ENCODE results near the gene ANO2.
A peak's percentile ranks its signal among the peaks of the same experiment; 100 is the strongest.

The ANO2 gene
- 0 reads per million in 2 experiments for total RNA-seq

GRCh38 chr12:5945071-5946008, at the start of gene ANO2:
ANO2 (minus strand) TSS chr12:5945259; CDS start chr12:5945217, 42 bp downstream.
- DNase-seq (ENCODE audit: low read depth), result no peak

GRCh38 chr12:5989621-5990020, 44.6 kb upstream of the ANO2 start:
- no peak for DNase-seq (ENCODE audit: low read depth)

DNA sequence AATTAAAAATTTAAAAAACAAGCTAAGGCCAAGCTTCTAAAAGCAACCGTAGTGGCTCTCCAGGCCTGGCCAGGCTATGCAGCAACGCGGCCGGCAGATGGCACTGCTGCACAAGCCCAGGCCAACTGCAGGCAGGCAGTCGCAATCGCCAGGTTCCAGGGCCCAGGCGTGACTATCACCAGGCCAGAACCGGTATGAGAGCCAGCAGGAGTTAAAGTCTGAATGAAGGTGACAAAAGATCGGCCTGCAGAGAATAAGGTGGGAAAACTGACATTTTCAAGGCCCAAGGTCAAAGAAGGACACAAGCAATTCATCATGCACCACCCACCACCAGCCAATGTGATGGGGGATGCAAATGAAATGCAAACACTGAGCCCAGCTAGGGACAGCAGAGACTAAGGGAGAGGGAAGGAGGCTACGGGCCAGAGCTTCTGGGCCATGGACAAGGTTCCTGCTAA, 43.6 kb upstream of the ANO2 start:
- peak; percentile 47 for DNase-seq (ENCODE audit: low read depth)

DNA sequence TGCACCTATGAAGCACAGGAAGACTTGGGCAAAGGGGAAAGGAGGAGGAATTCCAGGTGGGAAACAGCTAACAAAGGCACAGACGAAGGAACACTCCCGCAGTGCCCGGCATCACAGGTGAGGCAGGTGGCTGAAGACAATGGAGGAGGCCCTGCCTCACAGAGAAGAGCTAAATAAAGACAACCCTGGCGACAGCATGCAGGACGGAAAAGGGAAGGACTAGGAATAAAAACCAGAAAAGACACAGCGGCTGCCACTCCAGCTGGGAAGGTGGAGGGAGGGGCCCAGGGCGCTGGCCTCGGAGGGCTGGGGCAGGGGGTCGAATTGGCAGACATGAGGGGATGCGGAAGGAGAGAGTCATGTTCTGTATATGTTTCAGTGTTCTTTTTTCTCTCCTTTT, 43.0 kb upstream of the ANO2 start:
- no peak for DNase-seq (ENCODE audit: low read depth)

DNA sequence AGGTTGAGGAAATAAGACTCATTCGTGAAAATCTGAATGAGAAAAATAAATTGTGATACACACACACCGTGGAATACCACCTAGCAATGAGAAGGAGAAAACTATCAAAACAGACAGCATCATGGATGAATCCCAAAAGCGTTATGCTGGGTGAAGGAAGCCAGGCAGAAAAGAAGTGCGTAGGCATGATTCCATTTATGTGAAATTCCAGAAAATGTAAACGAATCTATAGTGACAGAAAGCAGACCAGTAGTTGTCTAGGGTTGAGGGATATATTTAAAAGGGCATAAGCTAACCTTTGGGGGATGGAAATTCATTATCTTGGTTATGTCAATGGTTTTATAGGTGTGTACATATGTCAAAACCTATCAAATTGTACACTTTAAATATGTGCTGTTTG, 42.5 kb upstream of the ANO2 start:
- no peak for DNase-seq (ENCODE audit: low read depth)

DNA sequence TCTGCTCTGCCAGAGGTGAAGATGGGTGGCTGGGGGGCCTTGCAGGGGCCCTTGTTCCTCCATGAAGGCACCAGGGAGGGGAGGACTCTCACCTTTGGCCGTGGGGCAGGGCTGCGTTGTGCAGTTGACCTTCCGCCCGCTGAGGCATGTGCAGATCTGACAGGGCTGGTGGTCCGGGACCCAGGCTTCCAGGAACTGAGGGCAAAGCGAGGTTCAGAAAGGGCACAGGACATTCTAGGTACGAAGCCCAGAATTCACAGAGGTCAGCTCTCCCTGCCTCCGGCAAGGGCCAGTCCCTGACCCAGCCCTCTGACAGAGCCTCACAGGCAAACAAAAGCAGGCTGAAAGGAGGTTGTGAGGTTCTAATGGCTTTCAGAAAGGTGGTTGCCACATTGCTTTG, 40.4 kb upstream of the ANO2 start:
- no peak for DNase-seq (ENCODE audit: low read depth)

DNA sequence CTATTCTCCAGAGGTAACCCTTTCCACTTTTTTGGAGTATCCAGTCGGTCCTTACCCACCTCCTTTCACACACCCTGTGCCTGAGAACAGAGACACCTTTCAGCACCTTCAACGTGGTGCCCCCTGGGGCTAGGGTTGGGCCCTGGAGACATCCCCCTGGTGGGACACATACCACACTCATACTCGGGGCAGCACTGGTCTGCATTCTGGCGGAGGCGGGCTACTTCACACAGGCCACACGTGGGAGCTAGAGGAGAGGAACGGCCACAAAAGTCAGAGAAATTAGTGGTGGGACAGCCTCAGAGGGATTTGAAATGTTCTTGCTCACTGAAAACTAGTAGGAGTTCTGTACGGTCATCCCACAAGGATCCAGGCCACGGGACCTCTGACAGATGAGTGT, 39.8 kb upstream of the ANO2 start:
- no peak for DNase-seq (ENCODE audit: low read depth)

GRCh38 chr12:5982106-5982505, 37.0 kb upstream of the ANO2 start:
- no peak for DNase-seq (ENCODE audit: low read depth)

GRCh38 chr12:5977556-5977955, 32.5 kb upstream of the ANO2 start:
- DNase-seq (ENCODE audit: low read depth), result no peak

DNA sequence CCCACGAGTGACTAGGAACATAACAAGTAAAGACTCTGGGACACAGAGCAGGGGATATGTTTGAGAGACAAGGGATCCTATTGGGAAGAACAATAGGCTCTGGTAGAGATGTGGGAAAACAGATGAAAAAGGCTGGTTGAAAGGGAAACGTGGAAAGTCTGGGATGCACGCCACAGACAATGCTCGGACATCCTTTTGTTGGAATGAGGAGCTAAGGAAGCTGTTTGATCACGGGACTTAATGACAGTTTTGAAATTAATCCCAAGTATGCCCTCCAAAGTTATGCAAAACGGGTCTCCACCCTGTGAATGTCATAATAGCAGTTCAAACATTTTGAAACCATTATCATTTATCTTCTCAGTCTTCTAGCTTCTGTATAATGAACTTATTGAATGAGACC, 31.7 kb upstream of the ANO2 start:
- no peak for DNase-seq (ENCODE audit: low read depth)

GRCh38 chr12:5976196-5976595, 31.1 kb upstream of the ANO2 start:
- no peak for DNase-seq (ENCODE audit: low read depth)

- DNase-seq (ENCODE audit: low read depth), result no peak
Observed at GRCh38 chr12:5973461-5974115, 28.5 kb upstream of the ANO2 start.

DNA sequence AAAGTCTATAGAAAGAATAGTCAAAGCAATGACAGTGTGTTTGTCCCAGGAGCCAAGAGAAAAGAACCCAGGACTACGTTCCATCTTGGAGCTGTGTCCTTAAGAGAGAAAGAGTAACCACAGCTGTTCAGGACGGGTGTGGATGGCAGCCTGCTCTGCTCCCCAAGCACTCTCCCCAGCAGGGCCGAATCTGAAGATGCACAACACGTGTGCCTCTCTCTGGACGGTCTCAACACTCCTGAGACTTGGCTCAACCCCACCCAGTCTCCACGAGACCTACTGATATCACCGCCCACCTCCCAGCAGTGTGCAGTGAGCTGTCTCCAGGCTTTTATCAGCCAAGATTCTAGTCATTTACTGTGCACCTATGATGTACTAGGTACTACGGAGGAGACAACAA, 27.3 kb upstream of the ANO2 start:
- no peak for DNase-seq (ENCODE audit: low read depth)

GRCh38 chr12:5971194-5971850, 26.3 kb upstream of the ANO2 start:
- no peak for DNase-seq (ENCODE audit: low read depth)

DNA sequence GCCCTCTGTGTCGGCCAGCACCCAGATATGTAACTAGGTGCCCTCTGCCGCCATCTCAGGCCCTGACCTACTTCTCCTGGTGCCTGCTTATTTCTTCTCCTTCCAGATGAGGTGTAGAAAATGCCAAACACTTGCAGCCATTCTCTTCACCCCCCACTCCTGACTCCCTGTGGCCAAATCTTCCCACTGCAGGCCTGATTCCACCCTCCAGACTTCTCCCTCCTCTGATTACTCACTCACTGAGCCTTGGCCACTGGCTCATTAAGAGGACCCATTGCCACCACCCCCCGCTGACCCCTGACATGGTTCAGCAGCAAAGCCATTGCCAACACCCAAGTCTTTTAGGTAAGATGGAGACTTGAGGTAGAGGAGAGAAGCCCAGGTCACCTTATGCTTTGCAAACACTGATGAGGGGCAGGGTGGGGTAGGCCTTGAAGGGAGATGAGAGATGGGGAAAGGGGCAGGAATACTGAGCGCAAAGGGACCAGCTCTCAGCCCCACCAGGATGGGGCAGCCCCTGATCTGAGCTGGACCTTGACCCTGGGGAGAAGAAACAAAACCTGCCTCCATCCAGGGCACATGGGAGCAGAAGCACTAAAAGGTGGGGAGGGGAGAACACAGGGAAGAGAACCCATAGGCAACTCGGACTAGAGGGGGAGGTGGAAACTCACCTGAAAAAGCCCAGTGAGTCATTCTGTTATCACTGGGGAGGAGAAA, 25.1 kb upstream of the ANO2 start:
- DNase-seq (ENCODE audit: low read depth), result no peak

GRCh38 chr12:5969156-5969973, 24.3 kb upstream of the ANO2 start:
- no peak for DNase-seq (ENCODE audit: low read depth)

DNA sequence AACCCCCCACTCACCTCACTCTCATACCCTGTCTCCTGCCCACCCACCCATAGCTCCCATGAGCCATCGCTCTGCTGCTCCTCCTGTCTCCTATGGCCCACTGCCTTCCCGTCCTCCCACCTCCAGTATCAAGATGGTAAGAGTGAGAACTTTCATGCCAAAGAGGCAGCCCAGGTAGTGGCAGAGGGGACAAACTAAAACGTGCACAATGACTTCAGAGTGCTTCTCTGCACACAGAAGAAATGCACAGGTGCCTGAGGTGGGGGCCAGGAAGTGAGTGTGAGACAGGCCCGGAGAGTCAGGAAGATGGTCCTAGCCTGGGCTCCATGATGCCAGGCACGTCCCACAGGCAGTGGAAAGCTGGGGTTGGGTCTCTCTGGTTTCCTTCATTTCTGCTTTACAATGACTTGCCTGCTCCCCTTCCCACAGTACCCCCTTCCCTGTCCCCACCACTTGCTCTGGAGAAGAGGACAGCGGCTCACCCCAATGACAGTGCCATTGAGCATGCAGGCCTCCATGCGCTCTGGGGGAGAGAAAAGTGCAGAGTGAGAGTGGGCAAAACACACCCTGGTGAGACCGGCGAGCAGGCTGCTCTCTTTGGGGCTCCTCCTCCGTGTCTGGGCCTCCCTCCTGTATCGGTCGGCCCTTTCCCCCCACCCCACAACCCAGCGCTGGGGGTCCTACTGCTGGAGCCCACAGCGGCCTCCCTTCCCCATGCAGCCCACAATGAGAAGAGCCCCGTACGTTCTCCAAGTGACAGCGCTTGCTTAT, 22.8 kb upstream of the ANO2 start:
- DNase-seq (ENCODE audit: low read depth), result no peak

DNA sequence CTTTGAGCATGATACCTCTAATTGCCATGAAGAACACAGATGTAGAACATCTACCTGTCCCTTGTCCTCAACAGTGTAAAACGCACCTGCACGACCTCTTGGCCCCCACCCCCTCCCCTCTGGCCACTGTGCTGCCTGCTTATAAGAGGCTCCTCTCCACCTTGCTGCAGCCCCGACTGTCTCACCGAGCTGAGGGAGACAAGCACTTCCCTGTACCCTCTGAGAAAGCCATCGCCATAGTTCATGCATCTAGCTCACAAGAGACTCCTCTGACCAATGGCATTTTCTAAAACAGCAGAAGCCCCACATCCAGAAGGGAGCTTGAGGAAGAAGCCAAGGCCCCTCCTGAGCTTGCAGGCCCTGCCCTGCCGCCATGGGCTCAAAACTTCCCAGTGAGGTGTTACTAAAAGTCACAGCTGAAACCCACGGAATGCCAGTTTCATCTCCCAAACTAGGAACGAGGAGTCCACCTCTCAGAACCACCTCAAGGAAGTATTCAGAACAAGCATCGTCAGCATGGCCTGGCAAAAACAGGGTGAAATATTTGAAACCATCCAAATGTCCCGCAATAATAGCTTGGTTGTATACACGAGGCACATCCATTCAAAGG, 21.5 kb upstream of the ANO2 start:
- no peak for DNase-seq (ENCODE audit: low read depth)

- peak; percentile 17 for DNase-seq (ENCODE audit: low read depth)
Observed at GRCh38 chr12:5965950-5966383, 20.9 kb upstream of the ANO2 start.

Data from T follicular helper cell (primary cell).